ENCODE data around the gene DHX8. TPM values are rescaled to one million over a fixed set of nuclear protein-coding genes. Genes with fewer than 3 reads are reported as not detected.
A peak's percentile ranks its signal among the peaks of the same experiment; 100 is the strongest.

DHX8 gene
- polyA plus RNA-seq, 1 experiment = 42.7 TPM

- H3K27me3 ChIP-seq (ENCODE audit: control insufficient read depth, insufficient read depth, low read length) = no peaks in the 10 kb centered on the region; the same call in none of the 2 replicates
- no peak overlapping the region for H3K4me3 ChIP-seq (ENCODE audit: low read depth, low read length)
- TF ChIP-seq, protein P1, sequence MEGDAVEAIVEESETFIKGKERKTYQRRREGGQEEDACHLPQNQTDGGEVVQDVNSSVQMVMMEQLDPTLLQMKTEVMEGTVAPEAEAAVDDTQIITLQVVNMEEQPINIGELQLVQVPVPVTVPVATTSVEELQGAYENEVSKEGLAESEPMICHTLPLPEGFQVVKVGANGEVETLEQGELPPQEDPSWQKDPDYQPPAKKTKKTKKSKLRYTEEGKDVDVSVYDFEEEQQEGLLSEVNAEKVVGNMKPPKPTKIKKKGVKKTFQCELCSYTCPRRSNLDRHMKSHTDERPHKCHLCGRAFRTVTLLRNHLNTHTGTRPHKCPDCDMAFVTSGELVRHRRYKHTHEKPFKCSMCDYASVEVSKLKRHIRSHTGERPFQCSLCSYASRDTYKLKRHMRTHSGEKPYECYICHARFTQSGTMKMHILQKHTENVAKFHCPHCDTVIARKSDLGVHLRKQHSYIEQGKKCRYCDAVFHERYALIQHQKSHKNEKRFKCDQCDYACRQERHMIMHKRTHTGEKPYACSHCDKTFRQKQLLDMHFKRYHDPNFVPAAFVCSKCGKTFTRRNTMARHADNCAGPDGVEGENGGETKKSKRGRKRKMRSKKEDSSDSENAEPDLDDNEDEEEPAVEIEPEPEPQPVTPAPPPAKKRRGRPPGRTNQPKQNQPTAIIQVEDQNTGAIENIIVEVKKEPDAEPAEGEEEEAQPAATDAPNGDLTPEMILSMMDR (IDR thresholded peaks at IDR 0.05; ENCODE audit: insufficient read depth, low read depth, low read length) = no peak
- POLR2A ChIA-PET = no interaction called here
- H3K36me3 ChIP-seq (ENCODE audit: control insufficient read depth, insufficient read depth, low read length) = no peaks in the 10 kb centered on the region
- CTCF ChIA-PET = no interaction called here
- DNase-seq (ENCODE audit: low read depth) = no peak
Observed at GRCh38 chr17:43463241-43463640, 20.5 kb upstream of the DHX8 start.

DNA sequence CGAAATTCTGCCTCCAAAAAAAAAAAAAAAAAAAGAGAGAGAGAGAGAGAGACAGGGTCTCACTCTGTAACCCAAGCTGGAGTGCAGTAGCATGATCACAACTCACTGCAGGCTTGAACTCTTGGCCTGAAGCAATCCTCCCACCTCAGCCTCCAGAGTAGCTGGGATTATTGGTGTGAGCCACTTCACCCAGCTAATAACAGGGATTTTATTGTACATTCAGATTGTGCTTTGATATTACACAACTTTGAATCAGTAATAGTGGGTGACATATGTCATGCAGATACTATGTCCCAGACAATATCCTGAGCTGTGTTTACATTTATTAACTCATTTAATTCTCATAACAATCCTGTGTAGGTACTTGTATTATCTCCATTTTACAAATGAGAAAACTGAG, 19.7 kb upstream of the DHX8 start:
- CTCF ChIA-PET = no interaction called here
- no peak for DNase-seq (ENCODE audit: low read depth)
- Histone ChIP-seq H3K27me3 (ENCODE audit: control insufficient read depth, insufficient read depth, low read length) (no peaks in the 10 kb centered on the region; the same call in none of the 2 replicates), H3K36me3 (ENCODE audit: control insufficient read depth, insufficient read depth, low read length) (no peaks in the 10 kb centered on the region), H3K4me3 (ENCODE audit: low read depth, low read length) (no peak overlapping the region)
- TF ChIP-seq, protein P1 (IDR thresholded peaks at IDR 0.05; ENCODE audit: insufficient read depth, low read depth, low read length) = no peak
- POLR2A ChIA-PET = no interaction called here

- POLR2A ChIA-PET = no interaction called here
- TF ChIP-seq, protein P1 (IDR thresholded peaks at IDR 0.05; ENCODE audit: insufficient read depth, low read depth, low read length) = no peak
- no peaks in the 10 kb centered on the region for H3K36me3 ChIP-seq (ENCODE audit: control insufficient read depth, insufficient read depth, low read length)
- H3K4me3 ChIP-seq (ENCODE audit: low read depth, low read length) = no peak overlapping the region
- H3K27me3 ChIP-seq (ENCODE audit: control insufficient read depth, insufficient read depth, low read length) = no peaks in the 10 kb centered on the region; the same call in none of the 2 replicates
- CTCF ChIA-PET = interaction anchor here (0.6 to 1.3 kb wide), 2 partner anchors 22 to 62 kb away, joined by 3 read pairs; no protein-coding TSS in a partner anchor
- no peak for DNase-seq (ENCODE audit: low read depth)
Observed at GRCh38 chr17:43465049-43465448, 18.7 kb upstream of the DHX8 start.

DNA sequence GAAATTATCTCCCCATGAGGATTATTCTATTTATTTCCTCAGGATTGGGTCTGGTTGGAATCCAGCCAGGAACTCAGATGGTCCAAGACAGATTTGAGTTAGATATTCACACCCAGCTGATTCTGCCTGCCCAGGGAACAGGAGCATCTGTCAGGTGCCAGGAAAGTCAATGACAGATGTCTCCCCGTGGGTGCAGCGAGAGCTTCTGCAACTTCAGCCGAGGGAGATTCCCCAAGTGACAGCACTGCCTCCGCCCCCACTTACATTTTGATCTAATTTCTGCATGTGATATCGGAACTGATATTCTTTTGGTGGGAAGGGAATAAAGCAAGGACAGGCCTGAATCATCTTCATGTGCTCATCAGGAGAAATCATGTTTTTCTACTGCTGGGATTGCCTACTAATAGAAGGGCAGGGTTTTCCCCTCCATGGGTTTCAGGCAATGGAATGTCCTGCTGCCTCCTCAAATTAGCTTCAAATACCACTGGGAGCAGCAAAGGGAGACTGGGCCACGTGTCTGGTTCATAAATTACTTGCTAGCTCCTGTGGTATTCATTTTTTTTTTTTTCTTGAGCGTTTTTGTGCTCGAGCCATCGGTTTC, 15.7 kb upstream of the DHX8 start:
- no peak overlapping the region for H3K4me3 ChIP-seq (ENCODE audit: low read depth, low read length)

DNA sequence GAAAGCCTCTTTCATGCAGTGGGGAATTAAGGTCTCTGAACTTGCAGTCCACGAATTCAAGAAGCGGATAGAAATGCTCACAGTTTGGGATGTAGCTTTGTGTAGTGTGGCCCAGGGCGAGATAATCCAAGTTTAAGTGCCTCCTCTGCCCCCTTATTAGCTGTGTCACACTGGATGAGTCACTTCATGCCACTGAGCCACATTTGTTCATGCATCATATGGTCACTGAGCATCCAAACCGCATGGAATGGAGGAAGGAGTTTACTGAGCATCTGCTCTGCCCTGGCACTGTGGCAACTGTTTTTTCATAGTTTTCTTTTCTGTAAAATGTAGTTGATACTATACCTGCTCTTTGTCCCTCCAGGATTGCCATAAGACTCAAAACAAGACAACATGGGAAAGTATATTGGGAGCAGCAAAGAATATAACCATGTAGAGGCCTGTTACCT, 15.1 kb upstream of the DHX8 start:
- no peaks in the 10 kb centered on the region; the same call in 1 of the 2 replicates for H3K27me3 ChIP-seq (ENCODE audit: control insufficient read depth, insufficient read depth, low read length)
- H3K36me3 ChIP-seq (ENCODE audit: control insufficient read depth, insufficient read depth, low read length) = no peaks in the 10 kb centered on the region
- TF ChIP-seq, protein P1 (IDR thresholded peaks at IDR 0.05; ENCODE audit: insufficient read depth, low read depth, low read length) = no peak
- ChIA-PET CTCF (interaction anchor here (1.1 to 4.0 kb wide), 5 partner anchors 10 to 75 kb away, joined by 3 to 51 read pairs (median 4); partner anchors contain the start of genes ARL4D and DHX8), POLR2A (interaction anchor here (0.5 to 1.8 kb wide), 7 partner anchors 44 to 108 kb away, joined by 3 to 9 read pairs (median 5); partner anchors contain the start of gene ARL4D)
- peak; percentile 53 for DNase-seq (ENCODE audit: low read depth)
- H3K4me3 ChIP-seq (ENCODE audit: low read depth, low read length) = no peak overlapping the region

More for the DNA sequence above, 15.7 kb upstream of the DHX8 start:
- no peaks in the 10 kb centered on the region for H3K36me3 ChIP-seq (ENCODE audit: control insufficient read depth, insufficient read depth, low read length)
- CTCF ChIA-PET = interaction anchor here (1.1 to 4.0 kb wide), 4 partner anchors 10 to 74 kb away, joined by 3 to 51 read pairs (median 12); partner anchors contain the start of gene DHX8
- no peaks in the 10 kb centered on the region; the same call in 1 of the 2 replicates for H3K27me3 ChIP-seq (ENCODE audit: control insufficient read depth, insufficient read depth, low read length)
- TF ChIP-seq, protein P1 (IDR thresholded peaks at IDR 0.05; ENCODE audit: insufficient read depth, low read depth, low read length) = no peak
- DNase-seq (ENCODE audit: low read depth) = peak; percentile 93
- POLR2A ChIA-PET = interaction anchor here (0.6 to 1.8 kb wide), 6 partner anchors 61 to 107 kb away, joined by 3 to 9 read pairs (median 4); partner anchors contain the start of gene ARL4D
